HK-2 (cell line): Measurements from ENCODE around the gene MBLAC1.
A peak's percentile ranks its signal among the peaks of the same experiment; 100 is the strongest.

ENCODE experiments used
- DNase-seq: peaks from one replicate; pipeline ENCODE4 v3.0.0-alpha.2; 2018; ENCODE audit not compliant: unreplicated experiment

The MBLAC1 gene

DNA sequence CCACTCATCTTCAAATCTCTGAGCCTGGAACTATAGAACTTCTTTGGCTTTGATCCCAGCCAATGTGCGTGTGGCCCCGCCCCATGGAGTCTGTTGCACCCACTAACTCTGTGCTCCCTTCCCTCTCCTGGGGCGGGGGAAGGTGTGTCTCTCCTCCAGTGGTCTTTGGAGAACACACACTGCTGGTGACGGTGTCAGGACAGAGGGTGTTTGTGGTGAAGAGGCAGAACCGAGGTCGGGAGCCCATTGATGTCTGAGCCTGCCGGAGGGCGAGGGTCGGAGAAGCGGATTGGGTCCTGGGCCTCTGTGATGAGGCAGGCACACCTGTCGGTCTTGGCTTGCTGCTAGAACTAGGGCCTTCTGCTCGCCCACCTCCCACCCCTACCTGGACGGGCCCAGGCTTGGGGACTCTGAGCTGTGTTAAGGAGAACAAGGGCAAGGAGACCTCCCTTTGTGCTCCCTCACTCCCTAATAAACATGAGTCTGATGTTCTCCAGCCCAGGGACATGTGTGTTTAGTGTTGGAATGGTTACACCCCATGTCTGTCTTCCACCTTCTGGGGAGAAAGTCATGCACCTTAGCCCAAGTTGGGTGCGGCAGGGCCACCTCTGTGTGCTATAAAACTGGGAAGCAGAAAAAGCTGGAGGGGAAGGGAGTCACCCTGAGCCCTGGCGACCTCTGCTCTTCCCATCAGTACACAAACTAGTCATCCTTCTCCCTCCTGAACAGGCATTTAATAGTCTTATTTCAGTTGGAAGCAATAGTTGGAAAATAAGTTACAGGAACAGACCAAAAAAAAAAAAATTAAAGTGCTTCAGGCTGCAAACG, 27.2 kb downstream of the MBLAC1 start:
- DNase-seq = no peak

DNA sequence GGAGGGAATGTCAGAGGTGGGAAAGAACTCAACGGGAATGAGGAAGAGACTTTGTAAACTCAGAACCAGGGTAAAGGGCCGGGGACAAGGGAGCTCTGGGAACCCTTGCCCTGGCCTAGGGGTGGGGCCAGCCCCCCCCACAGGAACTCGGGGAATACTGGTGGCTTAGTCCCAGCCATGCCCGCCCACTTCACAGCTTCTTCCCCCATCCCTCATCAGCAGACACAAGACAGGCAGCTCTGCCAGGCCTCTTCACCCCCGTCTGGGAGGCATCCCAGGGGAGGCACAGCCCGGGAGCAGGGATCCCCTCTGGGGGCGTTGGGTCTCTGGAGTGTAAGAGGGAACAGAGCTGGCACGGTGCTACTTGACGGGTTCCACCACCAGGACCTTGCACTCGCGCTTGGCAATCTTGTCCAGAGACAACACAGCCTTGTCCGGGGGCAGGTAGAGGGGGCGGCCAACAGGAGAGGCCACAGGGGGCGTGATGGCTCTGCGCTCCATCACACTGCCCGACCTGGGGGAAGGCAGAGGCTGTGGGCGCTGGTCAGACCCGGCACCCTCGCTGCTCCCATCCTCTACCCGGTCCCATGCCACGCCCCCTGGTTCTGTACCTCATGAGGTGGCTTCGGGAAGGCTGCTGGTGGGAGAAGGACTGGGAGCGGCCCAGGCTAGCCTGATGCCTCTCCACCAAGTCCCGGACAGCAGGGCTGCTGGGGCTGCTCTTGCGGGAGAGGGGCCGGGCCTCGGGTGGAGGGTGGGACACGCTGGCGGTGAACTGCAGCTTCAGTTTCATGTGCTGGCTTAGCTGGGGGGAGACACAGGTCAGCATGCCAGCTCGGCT, 28.1 kb downstream of the MBLAC1 start:
- DNase-seq = no peak

DNA sequence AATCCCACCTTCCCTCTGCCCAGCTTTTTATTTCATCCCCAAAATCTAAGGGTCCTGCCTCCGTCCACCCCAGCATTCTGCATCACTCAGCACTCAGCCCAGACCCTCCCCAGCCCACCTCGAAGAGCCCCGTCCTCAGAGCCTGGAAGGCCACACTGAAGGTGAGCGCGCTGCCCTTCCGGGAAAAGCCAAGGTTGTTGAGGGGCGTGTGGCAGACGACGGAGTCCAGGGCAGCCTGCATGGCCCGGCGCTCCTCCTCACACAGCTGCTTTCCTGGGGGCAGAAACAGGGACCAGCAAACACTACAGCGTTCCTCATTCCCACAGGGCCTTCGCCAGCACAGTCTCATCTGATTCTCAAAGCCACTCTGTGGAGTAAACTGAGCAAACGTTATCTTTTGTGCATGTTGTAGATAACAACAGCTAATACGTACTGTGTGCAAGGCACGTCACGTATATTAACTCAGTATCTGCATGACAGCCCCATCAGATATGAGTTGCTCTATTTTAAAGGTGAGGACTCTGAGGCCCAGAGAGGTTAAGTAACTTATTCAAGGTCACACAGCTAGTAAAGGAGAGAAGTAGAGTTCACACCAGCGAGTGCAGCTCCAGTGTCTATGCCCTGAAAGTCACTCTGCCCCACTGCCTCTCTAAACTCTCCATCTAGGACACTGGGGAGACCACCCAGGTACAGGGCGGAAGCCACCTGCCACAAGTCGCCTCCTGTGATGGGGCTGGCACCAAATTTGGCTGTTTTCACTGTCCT, 29.0 kb downstream of the MBLAC1 start:
- DNase-seq = no peak

DNA sequence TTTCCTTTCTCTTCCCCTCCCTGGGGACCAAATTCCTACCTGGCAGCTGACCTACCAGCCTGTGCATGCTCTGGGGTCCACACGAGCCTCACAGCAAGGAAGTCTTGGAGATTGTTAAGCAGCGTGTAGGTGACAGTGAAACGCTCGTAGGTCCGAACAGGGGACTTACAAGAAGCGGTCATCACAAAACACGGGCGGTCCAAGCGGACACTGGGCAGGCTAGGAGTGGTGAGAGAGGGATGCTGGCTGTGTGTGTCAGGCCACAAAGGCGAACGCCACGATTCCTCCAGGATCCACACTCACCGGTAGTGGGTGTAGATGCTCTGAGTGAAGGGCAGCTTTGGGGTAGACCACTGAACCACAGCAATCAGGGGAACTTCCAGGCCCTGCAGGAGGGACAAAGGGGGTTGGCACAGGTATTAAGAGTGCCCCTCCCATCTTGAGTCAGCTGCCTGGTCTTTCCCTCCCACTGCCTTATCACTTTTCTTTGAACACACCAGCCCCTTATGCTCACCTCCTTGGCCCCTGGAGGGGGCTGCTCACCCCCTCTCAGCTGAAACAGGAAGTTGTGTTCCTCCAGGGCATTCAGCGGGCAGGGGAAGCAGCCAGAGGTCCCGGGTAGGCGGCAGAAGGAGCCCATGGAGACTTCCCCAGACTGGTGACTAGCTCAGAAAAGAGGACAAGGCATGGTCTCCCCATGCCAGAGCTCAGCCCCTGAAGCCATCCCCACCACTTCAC, 29.7 kb downstream of the MBLAC1 start:
- no peak for DNase-seq

DNA sequence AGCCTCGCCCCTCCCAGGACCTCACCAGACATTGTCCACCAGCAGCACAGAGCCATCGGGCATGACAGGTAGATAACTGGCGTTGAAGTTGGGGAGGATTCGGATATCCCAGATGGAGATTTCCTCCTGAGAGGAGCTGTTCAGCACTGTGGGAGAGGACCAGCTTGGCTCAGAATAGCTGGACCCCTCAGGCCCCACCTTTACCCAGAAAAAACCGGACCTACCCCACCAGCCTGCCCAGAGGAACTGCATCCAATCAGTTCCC, 30.2 kb downstream of the MBLAC1 start:
- DNase-seq = no peak

DNA sequence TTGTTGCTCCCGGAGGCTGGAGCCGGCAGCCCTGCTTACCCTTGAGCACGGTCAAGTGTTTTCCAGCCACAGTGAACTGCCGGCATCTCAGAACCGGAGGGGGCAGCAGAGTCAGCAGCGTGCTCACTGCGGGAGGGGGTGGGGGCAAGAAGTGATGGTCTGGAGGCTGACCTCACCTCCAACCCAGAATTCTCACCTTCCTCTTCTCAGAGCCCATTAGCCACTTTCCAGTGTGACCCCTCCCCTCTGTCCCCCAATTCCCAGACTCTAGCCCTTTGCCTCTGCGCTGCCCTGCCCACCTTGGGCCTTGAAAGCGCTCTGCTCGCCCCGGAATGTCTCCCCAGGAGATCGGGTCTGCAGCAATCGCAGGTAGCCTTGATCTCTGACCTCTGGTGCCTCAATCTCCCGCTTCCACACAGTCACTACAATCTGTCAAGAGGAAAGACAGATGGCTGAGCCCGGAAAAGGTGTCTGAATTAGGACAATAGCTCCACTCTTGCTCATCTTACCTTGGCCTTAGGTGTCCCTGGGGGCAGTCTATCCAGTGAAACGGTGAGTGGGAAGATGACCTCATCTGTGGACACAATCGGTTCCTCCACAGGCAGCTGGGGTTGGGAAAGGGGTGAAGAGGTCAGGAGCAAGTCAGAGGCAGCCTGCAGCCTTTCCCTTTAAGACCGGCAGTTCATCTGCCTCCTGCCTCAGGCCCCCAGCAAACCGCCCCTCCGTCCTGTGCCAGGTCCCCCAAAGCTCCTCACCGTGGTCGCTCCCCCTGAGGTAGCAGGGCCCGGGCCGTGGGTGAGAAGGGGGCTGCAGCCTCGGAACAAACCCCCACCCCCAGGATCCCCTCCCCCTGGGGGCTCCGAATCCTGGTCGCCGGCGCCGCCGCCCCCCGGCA, 30.8 kb downstream of the MBLAC1 start:
- DNase-seq = peak; percentile 58

DNA sequence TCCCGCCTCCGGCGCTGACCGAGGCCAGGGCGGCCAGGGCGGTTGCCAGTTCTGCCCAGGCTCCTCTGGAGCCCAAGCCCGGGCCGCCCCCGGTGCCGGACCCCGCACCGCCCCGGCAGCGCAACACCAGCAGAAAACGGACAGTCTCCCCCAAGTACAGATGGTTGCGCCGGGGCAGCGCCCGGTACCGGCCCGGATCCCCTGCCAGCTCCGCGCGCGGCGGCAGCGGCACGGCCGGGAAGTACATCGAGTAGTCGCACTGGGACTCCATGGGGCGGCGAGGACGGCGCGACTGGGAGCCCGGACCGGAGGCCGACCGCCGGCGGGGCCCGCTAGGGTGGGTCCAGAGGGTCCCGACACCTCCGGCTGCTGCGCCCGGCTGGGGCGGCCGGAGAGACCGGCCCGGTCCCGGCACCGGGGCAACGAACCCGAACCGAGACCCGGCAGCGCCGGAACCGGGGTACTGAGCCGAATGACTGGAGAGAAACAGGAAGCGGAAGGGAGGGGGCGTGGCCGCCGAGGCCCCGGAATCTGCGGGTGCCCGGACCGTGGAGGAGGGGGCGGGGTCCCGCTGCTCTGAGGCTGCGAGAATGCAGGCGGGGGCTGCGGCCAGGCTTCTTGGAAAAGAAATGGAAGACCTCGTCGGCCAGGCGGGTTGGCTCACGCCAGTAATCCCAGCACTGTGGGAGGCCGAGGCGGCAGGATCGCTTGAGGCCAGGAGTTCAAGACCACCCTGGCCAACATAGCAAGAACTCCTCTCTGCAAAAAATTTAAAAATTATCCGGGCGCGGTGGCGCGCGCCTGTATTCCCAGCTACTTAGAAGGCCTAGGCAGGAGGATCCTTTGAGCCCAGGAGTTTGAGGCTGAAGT, 31.7 kb downstream of the MBLAC1 start, which contains the start of gene TRAPPC14:
Gene TRAPPC14 (minus strand): TSS at position 495 of the 870 bp plus-strand sequence. CDS start 224 bp downstream, at position 271.
- peak; percentile 91 for DNase-seq

DNA sequence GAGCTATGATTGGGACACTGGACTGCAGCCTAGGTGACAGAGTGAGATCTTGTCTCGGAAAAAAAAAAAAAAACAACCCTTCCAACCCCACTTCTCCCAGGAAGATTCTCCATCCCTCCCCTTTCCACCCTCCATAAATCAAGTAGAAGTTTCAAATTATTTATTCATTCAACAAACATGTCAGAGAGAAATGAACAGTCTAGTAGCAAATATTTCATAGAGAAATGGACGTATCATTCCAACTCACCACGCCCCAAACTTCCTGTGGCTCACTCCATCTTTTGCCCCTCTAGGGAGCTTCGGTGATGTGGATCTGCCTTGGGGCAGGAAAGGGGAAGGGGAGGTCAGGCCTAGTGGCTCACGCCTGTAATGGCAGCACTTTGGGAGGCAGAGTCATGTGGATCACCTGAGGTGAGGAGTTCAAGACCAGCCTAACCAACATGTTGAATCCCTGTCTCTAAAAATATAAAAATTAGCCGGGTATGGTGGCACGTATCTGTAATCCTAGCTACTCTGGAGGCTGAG, 32.4 kb downstream of the MBLAC1 start:
- DNase-seq = no peak

DNA sequence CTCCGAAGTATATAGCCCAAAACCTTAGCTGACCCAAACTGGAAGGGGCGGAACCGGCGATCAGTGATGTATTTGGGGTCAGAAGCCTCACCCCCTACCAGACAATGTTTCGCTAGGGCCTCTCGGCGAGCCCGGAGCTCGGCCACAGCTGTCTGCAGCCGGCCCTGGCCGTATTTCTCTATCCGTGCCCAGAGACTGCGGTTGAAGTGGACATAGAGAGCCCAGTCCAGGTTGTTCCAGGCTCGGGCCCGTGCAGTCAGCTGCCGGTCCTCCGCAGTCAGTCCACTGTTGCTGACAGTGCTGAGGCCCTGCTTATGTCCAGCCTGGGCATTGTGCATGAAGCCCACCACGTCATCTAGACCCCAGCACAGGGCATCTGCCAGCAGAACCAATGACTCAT, 33.3 kb downstream of the MBLAC1 start:
- no peak for DNase-seq

DNA sequence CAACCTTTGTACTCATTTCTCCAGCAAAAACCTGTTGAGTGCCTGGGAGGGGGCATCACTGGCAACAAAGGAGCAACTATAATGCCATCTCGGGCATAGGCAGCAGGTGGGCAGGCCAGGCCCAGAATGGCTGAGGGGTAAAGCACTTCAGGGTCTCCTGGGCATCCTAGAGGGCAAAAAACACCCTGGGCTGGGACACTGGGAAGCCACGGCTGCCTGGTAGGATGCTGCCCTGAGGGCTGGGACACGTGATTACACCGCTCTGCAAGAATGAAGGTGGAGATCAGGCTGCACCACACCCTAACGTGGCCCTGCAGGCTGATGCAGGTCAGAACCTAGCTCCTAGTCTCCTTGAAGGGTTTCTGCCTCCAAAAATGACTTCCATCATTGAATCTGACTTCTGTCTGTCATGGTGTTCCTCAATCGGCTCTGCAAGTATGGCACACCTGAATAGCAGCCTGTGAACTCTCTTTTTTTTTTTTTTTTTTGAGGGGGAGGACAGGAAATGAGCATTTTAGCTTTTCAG, 36.3 kb downstream of the MBLAC1 start:
- DNase-seq = no peak

DNA sequence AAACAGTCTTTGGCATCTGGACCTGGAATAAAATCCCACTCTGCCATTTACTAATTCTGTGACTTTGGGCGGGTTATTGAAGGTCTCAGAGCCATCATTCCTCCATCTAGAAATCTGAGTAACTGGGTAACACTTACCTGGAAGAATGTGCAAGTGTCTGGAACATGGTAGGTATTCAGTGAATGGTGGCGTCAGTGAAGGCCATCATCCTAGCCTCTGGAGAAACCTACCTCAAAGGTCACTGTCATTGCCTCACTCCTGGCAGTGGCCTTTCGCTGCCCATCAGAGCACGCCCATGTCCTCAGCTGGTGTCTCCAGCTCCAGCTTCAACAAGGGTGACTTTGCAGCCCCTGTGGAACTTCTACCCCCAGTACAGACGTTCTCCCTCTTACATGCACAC, 37.1 kb downstream of the MBLAC1 start:
- no peak for DNase-seq

DNA sequence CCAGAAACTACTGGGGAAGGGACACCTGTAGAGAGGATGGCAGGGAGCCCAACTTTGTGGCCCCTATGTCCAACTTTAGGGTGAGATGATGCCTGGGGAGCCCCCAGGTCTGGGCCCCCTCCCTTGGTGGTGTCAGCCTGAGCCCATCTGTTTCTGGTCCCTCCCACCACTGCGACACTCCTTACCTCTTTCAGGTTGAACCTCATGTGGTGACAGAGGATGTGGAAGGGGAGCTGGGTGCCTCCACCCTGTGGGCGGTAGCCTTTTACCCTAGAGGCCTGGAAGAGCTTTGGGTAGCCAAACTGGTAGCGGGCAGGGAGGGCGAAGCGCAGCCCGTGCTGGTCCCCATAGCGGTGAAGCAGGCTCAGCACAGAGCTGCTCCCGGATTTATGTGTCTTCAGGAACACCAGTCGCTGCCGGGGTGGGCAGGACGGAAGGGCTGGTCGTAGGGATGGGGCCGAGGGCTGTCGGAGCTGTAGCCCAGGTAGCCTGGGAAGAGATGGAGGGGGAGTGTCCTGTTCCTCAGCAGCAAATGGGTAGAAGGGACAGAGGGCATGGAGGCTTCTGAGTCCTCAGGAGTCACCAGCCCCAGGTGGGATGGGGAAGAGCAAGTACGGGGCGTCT, 39.7 kb downstream of the MBLAC1 start:
- DNase-seq = no peak

DNA sequence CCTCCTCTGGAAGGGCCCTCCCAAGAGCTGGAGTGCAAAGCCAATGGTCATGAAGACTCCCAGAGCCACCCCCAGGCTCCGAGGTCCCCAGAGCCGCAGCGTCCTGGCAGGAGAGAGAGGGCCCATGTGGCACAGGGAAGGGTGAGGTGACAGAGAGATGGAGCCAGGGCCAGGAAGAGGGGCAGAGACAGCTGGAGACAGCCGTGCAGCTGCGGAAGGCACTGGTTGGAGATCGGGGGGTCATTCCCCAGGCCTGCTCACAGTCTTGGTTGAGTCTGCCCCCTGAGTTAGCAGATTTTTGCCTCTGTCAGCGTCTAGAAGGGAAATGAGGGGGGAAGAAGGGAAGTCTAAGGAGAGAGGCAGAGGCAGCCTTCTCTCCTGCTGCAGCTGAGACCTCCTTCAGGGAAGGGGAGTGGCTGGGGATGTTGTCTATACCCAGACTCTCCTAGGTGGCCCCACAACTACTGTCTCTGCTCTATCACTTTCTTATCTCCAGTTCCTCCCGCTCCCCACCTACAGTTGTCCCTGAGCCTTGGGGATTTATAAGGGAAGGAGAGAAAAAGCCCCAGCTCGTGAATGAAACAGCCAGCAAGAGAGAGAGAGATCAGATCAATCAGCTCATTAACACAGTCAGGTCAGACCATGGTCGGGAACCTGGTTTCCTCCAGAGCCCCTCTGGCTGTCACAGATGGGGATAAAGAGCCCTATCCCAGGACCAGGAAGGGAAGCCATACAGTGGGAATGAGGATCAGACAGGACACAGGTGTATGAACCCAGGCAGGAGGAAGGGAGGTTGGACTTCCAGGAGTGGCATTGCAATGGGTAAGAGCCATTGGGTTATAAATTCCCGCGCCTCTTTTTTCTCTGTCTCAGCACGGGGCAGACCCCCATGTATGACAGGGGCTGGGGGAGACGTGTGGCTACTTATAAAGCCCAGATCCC, 40.5 kb downstream of the MBLAC1 start:
- no peak for DNase-seq

DNA sequence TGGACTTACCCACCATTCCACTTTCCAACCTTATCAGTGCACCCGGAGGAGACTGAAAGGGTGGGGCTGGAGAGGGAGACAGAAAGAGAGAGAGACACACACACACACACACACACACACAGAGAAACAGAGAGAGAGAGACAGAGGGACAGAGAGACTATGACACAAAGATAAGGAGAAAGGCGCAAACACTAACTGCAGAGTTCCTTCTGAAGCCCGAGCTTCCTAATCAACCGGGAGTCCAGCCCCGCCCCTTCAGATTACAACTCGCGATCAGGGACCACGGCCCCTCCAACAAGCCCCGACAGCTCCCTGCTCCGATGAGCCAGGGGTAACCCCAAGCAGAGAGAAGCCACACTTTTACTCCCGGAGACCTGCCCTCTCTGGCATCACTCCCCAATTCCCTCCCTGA, 41.2 kb downstream of the MBLAC1 start:
- no peak for DNase-seq

DNA sequence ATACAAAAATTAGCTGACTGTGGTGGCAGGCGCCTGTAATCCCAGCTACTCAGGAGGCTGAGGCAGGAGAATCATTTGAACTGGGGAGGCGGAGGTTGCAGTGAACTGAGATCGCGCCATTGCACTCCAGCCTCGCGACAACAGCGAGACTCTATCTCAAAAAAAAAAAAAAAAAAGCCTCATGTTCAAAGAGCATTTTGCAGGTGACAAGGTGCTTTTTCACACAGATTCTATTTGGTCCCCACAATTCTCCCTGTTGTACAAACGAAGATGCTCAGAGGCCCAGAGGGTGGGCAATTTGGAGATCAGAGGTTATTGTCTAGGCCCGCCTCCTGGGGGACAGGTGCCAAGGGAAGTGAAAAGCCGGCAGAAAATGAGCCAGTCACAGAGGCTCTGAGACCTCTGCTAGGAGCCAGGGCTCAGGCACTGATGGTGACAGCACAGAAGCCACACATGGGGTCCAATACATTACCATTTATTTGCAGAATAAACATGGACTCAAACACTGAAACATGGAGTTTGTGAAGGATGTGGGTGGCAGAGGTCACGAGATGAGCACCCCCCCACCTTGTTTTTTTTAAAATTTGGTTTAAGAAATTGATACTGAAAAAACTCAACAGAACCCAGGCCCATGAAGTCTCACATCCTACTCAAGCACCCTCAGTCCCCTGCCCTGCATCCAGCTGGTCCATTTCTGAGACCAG, 42.5 kb downstream of the MBLAC1 start:
- DNase-seq = no peak

DNA sequence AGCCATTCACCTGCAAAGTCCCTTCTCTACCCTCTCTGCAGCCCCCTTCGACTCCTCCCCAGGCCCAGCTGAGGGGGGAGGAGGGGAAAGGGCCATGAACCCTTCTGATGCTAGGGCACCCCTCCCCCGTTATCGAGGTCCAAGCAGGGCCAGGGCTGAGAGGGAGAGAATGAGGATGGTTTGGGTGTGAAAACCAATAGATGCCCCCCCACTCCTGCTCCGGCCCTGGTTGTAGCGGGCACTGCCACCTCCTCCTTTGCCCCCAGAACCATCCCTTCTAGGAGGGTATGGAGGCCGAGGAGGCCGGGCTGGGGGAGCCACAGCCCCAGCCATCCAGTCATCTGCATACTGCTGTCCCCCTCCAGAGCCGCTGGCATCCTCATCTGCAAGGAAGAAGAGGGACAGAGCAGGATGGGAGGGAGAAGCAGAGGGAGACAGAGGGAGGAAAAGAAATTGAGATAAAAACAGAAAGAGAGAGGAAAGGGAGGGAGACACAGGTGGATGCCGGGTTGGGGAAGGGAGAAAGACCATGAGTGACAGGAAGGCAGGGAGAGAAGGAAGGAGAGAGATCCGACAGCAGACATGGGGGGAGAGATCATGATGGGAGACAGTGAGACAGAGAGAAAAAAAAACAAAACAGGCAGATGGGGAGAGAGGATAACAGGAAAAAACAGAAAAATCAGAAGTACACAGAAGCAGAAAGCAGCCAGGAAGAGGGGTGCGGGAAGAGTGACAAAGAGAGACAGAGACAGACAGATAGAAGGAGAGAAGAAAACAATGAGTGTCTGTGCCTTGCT, 43.5 kb downstream of the MBLAC1 start:
- DNase-seq = no peak
